GM23248 (cell line): ENCODE results near the gene SAT2. TPM values are rescaled to one million over a fixed set of nuclear protein-coding genes. Genes with fewer than 3 reads are reported as not detected.

Source experiments
- DNase-seq: peaks from one replicate; pipeline ENCODE4 v3.0.0-alpha.2; 2015
- H2AFZ ChIP-seq: fragments of 200-600 bp; sonication (generic); 2 replicates; pipeline ENCODE4 v1.6.1; 2016; ENCODE audit warnings: antibody characterized with exemption
- H3F3A ChIP-seq: fragments of 200-600 bp; sonication (generic); 2 replicates; pipeline ENCODE4 v1.6.1; 2016; ENCODE audit warnings: mild to moderate bottlenecking, antibody characterized with exemption, mixed run types; ENCODE audit not compliant: insufficient read depth
- H3K27ac ChIP-seq: fragments of 200-600 bp; sonication (generic); 2 replicates; pipeline ENCODE4 v1.5.1; 2016; ENCODE audit warnings: mild to moderate bottlenecking
- H3K27me3 ChIP-seq: fragments of 200-600 bp; sonication (generic); replicated peaks from 2 replicates; pipeline ENCODE4 v1.6.1; 2016; ENCODE audit warnings: mild to moderate bottlenecking; ENCODE audit not compliant: insufficient read depth
- H3K36me3 ChIP-seq: fragments of 200-600 bp; sonication (generic); 2 replicates; pipeline ENCODE4 v1.6.1; 2016; ENCODE audit warnings: low read depth, mild to moderate bottlenecking
- H3K4me1 ChIP-seq: fragments of 200-600 bp; sonication (generic); 2 replicates; pipeline ENCODE4 v1.6.1; 2016; ENCODE audit warnings: mild to moderate bottlenecking; ENCODE audit not compliant: insufficient read depth
- H3K4me2 ChIP-seq: fragments of 200-600 bp; sonication (generic); one replicate; pipeline ENCODE4 v1.6.1; 2016; ENCODE audit warnings: mild to moderate bottlenecking; ENCODE audit not compliant: unreplicated experiment
- H3K4me3 ChIP-seq: fragments of 200-600 bp; sonication (generic); 2 replicates; pipeline ENCODE4 v1.5.1; 2016; ENCODE audit warnings: mild to moderate bottlenecking
- H3K79me2 ChIP-seq: fragments of 200-600 bp; sonication (generic); 2 replicates; pipeline ENCODE4 v1.6.1; 2016; ENCODE audit warnings: mild to moderate bottlenecking; ENCODE audit not compliant: insufficient read depth
- H3K9ac ChIP-seq: fragments of 200-600 bp; sonication (generic); 2 replicates; pipeline ENCODE4 v1.6.1; 2016; ENCODE audit warnings: mild to moderate bottlenecking
- H3K9me2 ChIP-seq: fragments of 200-600 bp; sonication (generic); 2 replicates; pipeline ENCODE4 v1.6.1; 2016; ENCODE audit warnings: mixed run types, mild to moderate bottlenecking, moderate library complexity; ENCODE audit not compliant: insufficient read depth
- H3K9me3 ChIP-seq: fragments of 200-600 bp; sonication (generic); one replicate; pipeline ENCODE4 v1.6.1; 2017; ENCODE audit warnings: low read depth
- H4K20me1 ChIP-seq: fragments of 200-600 bp; sonication (generic); 2 replicates; pipeline ENCODE4 v1.6.0; 2016; ENCODE audit not compliant: insufficient read depth
- EZH2 ChIP-seq: fragments of 200-600 bp; sonication (generic); IDR thresholded peaks from 2 replicates; pipeline ENCODE4 v1.6.1; 2018; ENCODE audit warnings: antibody characterized with exemption, mild to moderate bottlenecking; ENCODE audit not compliant: insufficient read depth, poor library complexity, severe bottlenecking
- EZH2phosphoT487 ChIP-seq: fragments of 200-600 bp; sonication (generic); IDR thresholded peaks from 2 replicates; pipeline ENCODE4 v1.6.1; 2018; ENCODE audit warnings: antibody characterized with exemption, moderate library complexity, mild to moderate bottlenecking, low read depth; ENCODE audit not compliant: insufficient read depth
- WGBS, 2 experiments: methylation state at CpG; one replicate each; pipeline ENCODE4 v1.1.6; 2015 to 2017; ENCODE audit warnings: low lambda C conversion rate in 2 of 2, low coverage in 1 of 2; ENCODE audit errors: missing lambda C conversion rate in 2 of 2; 5-methylcytosine and 5-hydroxymethylcytosine counted together
- in situ Hi-C: fragments of 300-500 bp; cut with MboI; formaldehyde crosslinking; loops from 2 replicates; pipeline ENCODE4 v1.15.0; 2020
- polyA plus RNA-seq: library from polyadenylated mRNA; unstranded; fragments of >200 nt; fragmentation: Nextera tagmentation; extraction: Ambion mirVana; gene quantifications from 2 replicates; pipeline ENCODE4 v1.2.1, GENCODE V29; 2016
- total RNA-seq: library from RNA; depleted of rRNA; stranded (reverse); fragments of >200 nt; shearing (Covaris generic); gene quantifications from 2 replicates; pipeline ENCODE4 v1.2.3, GENCODE V29; 2014; rRNA removed

The SAT2 gene
- total RNA-seq = 21.5 and 31.8 TPM in 2 replicates
- 41.4 and 43.5 TPM in 2 replicates for polyA plus RNA-seq

DNA sequence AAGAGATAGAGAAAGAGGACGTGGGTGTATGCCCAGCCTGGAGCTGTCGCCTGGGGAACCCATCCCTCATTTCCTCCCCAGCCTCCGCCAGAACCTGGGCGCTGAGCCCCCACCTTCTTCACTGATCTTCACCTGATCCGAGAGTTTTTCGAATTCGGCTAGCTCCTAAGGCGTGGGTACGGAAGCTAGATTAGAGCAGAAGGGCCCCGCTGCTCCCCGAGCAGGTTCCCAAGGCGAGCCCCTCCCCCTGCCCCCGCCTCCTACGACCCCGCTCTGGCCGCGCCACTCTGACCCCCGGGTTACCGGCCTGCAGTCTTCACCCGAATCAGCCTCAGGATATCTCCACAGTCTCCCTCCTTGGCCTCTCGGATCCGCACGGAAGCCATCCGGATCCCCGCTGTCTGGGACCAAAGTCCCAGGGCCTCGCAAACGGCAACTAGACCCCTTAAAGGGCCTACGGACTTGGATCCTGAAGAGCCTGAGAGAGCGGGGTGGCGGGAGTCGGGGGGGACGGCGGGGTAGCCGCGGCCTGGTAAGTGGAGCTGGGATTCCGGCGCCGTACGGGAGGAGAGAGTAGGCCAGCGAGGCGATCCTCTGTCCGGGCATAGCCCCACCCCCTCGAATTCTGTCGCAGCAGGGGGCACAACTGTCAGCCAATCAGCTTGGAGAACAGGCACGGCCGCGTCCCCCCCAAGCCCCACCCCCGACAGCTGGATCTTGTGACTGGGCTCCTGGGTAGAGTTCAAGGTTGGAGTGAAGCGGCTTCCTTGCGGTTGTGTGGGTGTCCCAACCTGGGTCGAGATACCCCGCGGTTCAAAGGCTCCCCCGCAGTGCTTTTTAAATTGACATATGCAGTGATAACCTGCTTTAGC, at the start of gene SAT2:
Gene SAT2, minus strand, starts transcription at position 572 of the 872 bp plus-strand sequence. Its CDS starts 186 bp downstream, at position 386.
- no peaks in the 10 kb centered on the region for H4K20me1 ChIP-seq
- H3K4me1 ChIP-seq = no peaks in the 10 kb centered on the region
- no peaks in the 10 kb centered on the region for H3K9me2 ChIP-seq
- DNase-seq = peak; percentile 96
- peak within 1 kb of the TSS; percentile 99 for H3K9ac ChIP-seq
- peak within 1 kb of the TSS; percentile 88 for H3K27ac ChIP-seq
- peak within 1 kb of the TSS; percentile 90 for H3K4me2 ChIP-seq
- H3K79me2 ChIP-seq = peaks cover 12% of the 10 kb centered on the region
- no peaks in the 10 kb centered on the region for H3K36me3 ChIP-seq
- no peaks in the 10 kb centered on the region for H3F3A ChIP-seq
- H2AFZ ChIP-seq = peak within 1 kb of the TSS; percentile 89
- peak within 1 kb of the TSS; percentile 99 for H3K4me3 ChIP-seq
- TF ChIP-seq EZH2 (no peak), EZH2phosphoT487 (no peak)
- in situ Hi-C loops = no loop called here
- no peaks in the 10 kb centered on the region for H3K27me3 ChIP-seq
- WGBS, 2 experiments = 2 to 3% methylated on average over 41 to 52 of the region's 54 CpGs
- H3K9me3 ChIP-seq = no peaks in the 10 kb centered on the region

DNA sequence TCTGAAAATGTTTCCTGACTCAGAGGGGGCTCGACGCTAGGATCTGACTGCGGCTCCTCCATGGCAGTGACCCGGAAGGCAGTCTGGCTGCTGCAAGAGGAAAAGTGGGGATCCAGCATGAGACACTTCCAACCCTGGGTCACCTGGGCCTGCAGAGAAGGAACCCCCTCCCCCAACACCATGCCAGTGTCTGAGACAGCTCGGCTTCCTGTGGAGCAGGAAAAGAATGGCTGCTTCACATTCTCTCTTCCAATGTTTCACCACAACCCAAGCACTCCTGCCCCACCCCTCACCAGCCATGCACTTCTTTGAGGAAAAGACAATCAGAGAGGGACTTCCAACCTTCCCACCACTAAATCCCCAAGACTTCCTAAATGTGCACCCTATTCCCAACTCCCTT, 48.9 kb upstream of the SAT2 start:
- 82 to 87% methylated on average over 5 of the region's 5 CpGs for WGBS, 2 experiments
- H4K20me1 ChIP-seq = no peaks in the 10 kb centered on the region
- H3F3A ChIP-seq = no peaks in the 10 kb centered on the region
- H3K9me3 ChIP-seq = no peaks in the 10 kb centered on the region
- in situ Hi-C loops = no loop called here
- H3K36me3 ChIP-seq = peaks cover 11% of the 10 kb centered on the region; the same call in 1 of the 2 replicates
- H3K27ac ChIP-seq = no peak overlapping the region
- no peak overlapping the region for H2AFZ ChIP-seq
- no peak overlapping the region for H3K4me2 ChIP-seq
- H3K9me2 ChIP-seq = no peaks in the 10 kb centered on the region
- H3K9ac ChIP-seq = no peak overlapping the region
- H3K79me2 ChIP-seq = peaks cover 23% of the 10 kb centered on the region
- DNase-seq = no peak
- no peaks in the 10 kb centered on the region for H3K27me3 ChIP-seq
- no peaks in the 10 kb centered on the region for H3K4me1 ChIP-seq
- H3K4me3 ChIP-seq = no peak overlapping the region
- TF ChIP-seq EZH2phosphoT487 = no peak
- no peak for TF ChIP-seq EZH2

DNA sequence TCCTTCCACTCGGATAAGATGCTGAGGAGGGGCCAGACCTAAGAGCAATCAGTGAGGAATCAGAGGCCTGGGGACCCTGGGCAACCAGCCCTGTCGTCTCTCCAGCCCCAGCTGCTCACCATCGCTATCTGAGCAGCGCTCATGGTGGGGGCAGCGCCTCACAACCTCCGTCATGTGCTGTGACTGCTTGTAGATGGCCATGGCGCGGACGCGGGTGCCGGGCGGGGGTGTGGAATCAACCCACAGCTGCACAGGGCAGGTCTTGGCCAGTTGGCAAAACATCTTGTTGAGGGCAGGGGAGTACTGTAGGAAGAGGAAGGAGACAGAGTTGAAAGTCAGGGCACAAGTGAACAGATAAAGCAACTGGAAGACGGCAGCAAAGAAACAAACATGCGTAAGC, 47.3 kb upstream of the SAT2 start:
- WGBS, 2 experiments = 88 to 90% methylated on average over 14 of the region's 14 CpGs
- H4K20me1 ChIP-seq = no peaks in the 10 kb centered on the region
- no peak overlapping the region for H2AFZ ChIP-seq
- H3F3A ChIP-seq = no peaks in the 10 kb centered on the region
- no peaks in the 10 kb centered on the region for H3K9me2 ChIP-seq
- peaks cover 7% of the 10 kb centered on the region for H3K79me2 ChIP-seq
- peaks cover 11% of the 10 kb centered on the region; the same call in 1 of the 2 replicates for H3K36me3 ChIP-seq
- DNase-seq = no peak
- H3K27ac ChIP-seq = no peak overlapping the region
- no peak overlapping the region for H3K4me3 ChIP-seq
- in situ Hi-C loops = no loop called here
- H3K4me1 ChIP-seq = no peaks in the 10 kb centered on the region
- H3K9me3 ChIP-seq = no peaks in the 10 kb centered on the region
- no peak overlapping the region for H3K9ac ChIP-seq
- no peaks in the 10 kb centered on the region for H3K27me3 ChIP-seq
- no peak for TF ChIP-seq EZH2phosphoT487
- TF ChIP-seq EZH2 = no peak
- H3K4me2 ChIP-seq = no peak overlapping the region

DNA sequence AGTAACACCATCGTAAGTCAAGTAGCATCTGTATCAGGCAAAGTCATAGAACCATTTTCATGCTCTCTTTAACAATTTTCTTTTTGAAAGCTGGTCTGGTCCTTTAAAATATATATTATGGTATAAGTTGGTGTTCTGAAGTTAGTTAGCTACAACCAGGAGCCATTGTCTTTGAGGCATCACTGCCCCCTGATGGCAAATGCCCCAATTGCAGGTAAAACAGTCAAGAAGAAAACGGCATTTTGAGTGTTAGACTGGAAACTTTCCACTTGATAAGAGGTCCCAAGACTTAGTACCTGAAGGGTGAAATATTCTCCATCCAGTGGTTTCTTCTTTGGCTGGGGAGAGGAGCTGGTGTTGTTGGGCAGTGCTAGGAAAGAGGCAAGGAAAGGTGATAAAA, 45.6 kb upstream of the SAT2 start:
- Histone ChIP-seq H2AFZ (no peak overlapping the region), H3K36me3 (peaks cover 11% of the 10 kb centered on the region; the same call in 1 of the 2 replicates), H3K9me3 (no peaks in the 10 kb centered on the region), H3F3A (no peaks in the 10 kb centered on the region), H3K4me3 (no peak overlapping the region), H3K9ac (no peak overlapping the region), H4K20me1 (no peaks in the 10 kb centered on the region), H3K9me2 (no peaks in the 10 kb centered on the region), H3K79me2 (no peaks in the 10 kb centered on the region), H3K27me3 (no peaks in the 10 kb centered on the region), H3K4me1 (no peaks in the 10 kb centered on the region), H3K4me2 (no peak overlapping the region), H3K27ac (no peak overlapping the region)
- in situ Hi-C loops = no loop called here
- TF ChIP-seq EZH2phosphoT487 (no peak), EZH2 (no peak)
- no peak for DNase-seq
- WGBS, 2 experiments = 98 to 100% methylated on average over 2 of the region's 2 CpGs
